Measurements from ENCODE around the gene GPATCH1. TPM values are rescaled to one million over a fixed set of nuclear protein-coding genes. Genes with fewer than 3 reads are reported as not detected.

GPATCH1 gene
- total and polyA plus RNA-seq, 9 of the 15 experiments (the other 6 are each of a cell fraction or from before 2014, with no cell fraction given): 3.7 to 9.7 (median 7.7) TPM

DNA sequence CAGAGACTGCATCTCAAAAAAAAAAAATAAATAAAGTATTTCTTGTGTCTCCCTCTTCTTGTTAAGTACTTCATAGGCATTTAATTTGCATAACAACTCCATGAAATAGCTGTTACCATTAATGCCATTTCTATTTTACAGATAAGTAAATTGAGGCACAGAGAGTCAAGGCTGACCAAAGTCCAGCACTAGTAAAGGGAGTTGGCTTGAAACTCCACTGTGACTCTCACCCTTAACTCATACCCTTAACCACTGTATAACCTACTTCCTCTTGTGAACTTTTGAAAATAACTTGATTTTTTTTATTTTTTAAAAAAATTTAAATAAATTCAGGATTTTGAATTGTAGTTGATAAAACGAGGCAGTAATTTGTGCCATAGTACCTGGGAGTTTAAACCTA is 6.0 kb downstream of the GPATCH1 start:
- H3K27me3 ChIP-seq (ENCODE audit: control insufficient read depth in 2 of 2, insufficient read depth in 2 of 2, low read length in 2 of 2): no peaks in the 10 kb centered on the region
- ATAC-seq (no peak), FAIRE-seq (no peak), DNase-seq (ENCODE audit: extremely low read depth in 1 of 4, low spot score in 3 of 4) (no peak)
- in situ Hi-C loops (cut with MboI) (no loop called here), intact Hi-C loops (cut with micrococcal nuclease) (no loop called here)
- peaks cover 28% of the 10 kb centered on the region for H3K36me3 ChIP-seq (ENCODE audit: control insufficient read depth, insufficient read depth, low read length)
- CTCF ChIA-PET (ENCODE audit: low intra/inter-chr PET ratio): no interaction called here
- no TSS peak for BruUV-seq (replicated peaks)
- no peak overlapping the region for H3K27ac ChIP-seq (ENCODE audit: extremely low read depth, low read depth, low read length)
- H3K4me3 ChIP-seq: no peak overlapping the region
- H3K9me1 ChIP-seq (ENCODE audit: control insufficient read depth, insufficient read depth, low read length): no peaks in the 10 kb centered on the region
- no peaks in the 10 kb centered on the region for H3K9me3 ChIP-seq (replicated peaks; ENCODE audit: control insufficient read depth, insufficient read depth, low read depth, low read length)
- POLR2A ChIA-PET: no interaction called here
- H3K9ac ChIP-seq (ENCODE audit: insufficient read depth in 1 of 2, low read depth in 2 of 2, low read length in 2 of 2): no peak overlapping the region
- H3K79me2 ChIP-seq (ENCODE audit: control insufficient read depth, insufficient read depth, low read length): peaks cover 5% of the 10 kb centered on the region; the same call in 2 of the 3 replicates
- WGBS (ENCODE audit: insufficient coverage, low coverage, missing lambda C conversion rate): 14% methylated on average over 1 of the region's 1 CpG
- peaks cover 2 to 3% of the 10 kb centered on the region in 2 experiments; a peak in 2 of 5 replicates for H3K4me1 ChIP-seq (replicated peaks in 1 of 2; ENCODE audit: control insufficient read depth in 2 of 2, insufficient read depth in 2 of 2, low read length in 2 of 2)
- H3K4me2 ChIP-seq (ENCODE audit: insufficient read depth, low read length): no peak overlapping the region
- no peak overlapping the region for H2AFZ ChIP-seq (ENCODE audit: low read depth, low read length)
- no peaks in the 10 kb centered on the region for H4K20me1 ChIP-seq (replicated peaks; ENCODE audit: control insufficient read depth, insufficient read depth, low read length)
- TF ChIP-seq ASH1L (IDR thresholded peaks at IDR 0.05; ENCODE audit: borderline replicate concordance, low read depth, partially characterized antibody) (no peak), GTF2E2 (tag; IDR thresholded peaks at IDR 0.05) (no peak), CCNT2 (IDR thresholded peaks at IDR 0.05; ENCODE audit: borderline replicate concordance, extremely low read depth, insufficient read length, low read depth, low read length) (no peak), NR3C1 (CRISPR knock-in tag; IDR thresholded peaks at IDR 0.05) (no peak), SRF (CRISPR knock-in tag; IDR thresholded peaks at IDR 0.05) (no peak), ZFP1 (CRISPR knock-in tag; IDR thresholded peaks at IDR 0.05) (no peak), TFAM (CRISPR knock-in tag; conservative IDR thresholded peaks at IDR 0.05) (no peak), NFE2L1 (tag; IDR thresholded peaks at IDR 0.05; ENCODE audit: borderline replicate concordance, low read depth) (no peak), TRIM28 (IDR thresholded peaks at IDR 0.05) (no peak), PTTG1 (tag; IDR thresholded peaks at IDR 0.05; ENCODE audit: low read depth) (no peak), ESRRA (IDR thresholded peaks at IDR 0.05; ENCODE audit: borderline replicate concordance, low read depth) (no peak)
- TF ChIP-seq, protein P1, sequence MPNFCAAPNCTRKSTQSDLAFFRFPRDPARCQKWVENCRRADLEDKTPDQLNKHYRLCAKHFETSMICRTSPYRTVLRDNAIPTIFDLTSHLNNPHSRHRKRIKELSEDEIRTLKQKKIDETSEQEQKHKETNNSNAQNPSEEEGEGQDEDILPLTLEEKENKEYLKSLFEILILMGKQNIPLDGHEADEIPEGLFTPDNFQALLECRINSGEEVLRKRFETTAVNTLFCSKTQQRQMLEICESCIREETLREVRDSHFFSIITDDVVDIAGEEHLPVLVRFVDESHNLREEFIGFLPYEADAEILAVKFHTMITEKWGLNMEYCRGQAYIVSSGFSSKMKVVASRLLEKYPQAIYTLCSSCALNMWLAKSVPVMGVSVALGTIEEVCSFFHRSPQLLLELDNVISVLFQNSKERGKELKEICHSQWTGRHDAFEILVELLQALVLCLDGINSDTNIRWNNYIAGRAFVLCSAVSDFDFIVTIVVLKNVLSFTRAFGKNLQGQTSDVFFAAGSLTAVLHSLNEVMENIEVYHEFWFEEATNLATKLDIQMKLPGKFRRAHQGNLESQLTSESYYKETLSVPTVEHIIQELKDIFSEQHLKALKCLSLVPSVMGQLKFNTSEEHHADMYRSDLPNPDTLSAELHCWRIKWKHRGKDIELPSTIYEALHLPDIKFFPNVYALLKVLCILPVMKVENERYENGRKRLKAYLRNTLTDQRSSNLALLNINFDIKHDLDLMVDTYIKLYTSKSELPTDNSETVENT (CRISPR knock-in tag; IDR thresholded peaks at IDR 0.05): no peak
- TF ChIP-seq, protein P2, sequence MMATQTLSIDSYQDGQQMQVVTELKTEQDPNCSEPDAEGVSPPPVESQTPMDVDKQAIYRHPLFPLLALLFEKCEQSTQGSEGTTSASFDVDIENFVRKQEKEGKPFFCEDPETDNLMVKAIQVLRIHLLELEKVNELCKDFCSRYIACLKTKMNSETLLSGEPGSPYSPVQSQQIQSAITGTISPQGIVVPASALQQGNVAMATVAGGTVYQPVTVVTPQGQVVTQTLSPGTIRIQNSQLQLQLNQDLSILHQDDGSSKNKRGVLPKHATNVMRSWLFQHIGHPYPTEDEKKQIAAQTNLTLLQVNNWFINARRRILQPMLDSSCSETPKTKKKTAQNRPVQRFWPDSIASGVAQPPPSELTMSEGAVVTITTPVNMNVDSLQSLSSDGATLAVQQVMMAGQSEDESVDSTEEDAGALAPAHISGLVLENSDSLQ (IDR thresholded peaks at IDR 0.05): no peak
- TF ChIP-seq, protein P3, sequence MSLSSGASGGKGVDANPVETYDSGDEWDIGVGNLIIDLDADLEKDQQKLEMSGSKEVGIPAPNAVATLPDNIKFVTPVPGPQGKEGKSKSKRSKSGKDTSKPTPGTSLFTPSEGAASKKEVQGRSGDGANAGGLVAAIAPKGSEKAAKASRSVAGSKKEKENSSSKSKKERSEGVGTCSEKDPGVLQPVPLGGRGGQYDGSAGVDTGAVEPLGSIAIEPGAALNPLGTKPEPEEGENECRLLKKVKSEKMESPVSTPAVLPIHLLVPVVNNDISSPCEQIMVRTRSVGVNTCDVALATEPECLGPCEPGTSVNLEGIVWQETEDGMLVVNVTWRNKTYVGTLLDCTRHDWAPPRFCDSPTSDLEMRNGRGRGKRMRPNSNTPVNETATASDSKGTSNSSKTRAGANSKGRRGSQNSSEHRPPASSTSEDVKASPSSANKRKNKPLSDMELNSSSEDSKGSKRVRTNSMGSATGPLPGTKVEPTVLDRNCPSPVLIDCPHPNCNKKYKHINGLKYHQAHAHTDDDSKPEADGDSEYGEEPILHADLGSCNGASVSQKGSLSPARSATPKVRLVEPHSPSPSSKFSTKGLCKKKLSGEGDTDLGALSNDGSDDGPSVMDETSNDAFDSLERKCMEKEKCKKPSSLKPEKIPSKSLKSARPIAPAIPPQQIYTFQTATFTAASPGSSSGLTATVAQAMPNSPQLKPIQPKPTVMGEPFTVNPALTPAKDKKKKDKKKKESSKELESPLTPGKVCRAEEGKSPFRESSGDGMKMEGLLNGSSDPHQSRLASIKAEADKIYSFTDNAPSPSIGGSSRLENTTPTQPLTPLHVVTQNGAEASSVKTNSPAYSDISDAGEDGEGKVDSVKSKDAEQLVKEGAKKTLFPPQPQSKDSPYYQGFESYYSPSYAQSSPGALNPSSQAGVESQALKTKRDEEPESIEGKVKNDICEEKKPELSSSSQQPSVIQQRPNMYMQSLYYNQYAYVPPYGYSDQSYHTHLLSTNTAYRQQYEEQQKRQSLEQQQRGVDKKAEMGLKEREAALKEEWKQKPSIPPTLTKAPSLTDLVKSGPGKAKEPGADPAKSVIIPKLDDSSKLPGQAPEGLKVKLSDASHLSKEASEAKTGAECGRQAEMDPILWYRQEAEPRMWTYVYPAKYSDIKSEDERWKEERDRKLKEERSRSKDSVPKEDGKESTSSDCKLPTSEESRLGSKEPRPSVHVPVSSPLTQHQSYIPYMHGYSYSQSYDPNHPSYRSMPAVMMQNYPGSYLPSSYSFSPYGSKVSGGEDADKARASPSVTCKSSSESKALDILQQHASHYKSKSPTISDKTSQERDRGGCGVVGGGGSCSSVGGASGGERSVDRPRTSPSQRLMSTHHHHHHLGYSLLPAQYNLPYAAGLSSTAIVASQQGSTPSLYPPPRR (CRISPR knock-in tag; IDR thresholded peaks at IDR 0.05; ENCODE audit: borderline replicate concordance): no peak

Data from K562 (cell line).